Lower leg skin (tissue), 3 donors: ENCODE measurements around the gene ING5.

Source experiments
- POLR2A ChIP-seq, 2 donors: fragments of 450-650 bp; IDR thresholded peaks; one replicate each; pipeline ENCODE4 v1.6.1; 2016 to 2017; ENCODE audit warnings: antibody characterized with exemption in 2 of 2, mild to moderate bottlenecking in 1 of 2, moderate library complexity in 1 of 2
- TF ChIP-seq, protein P1 (sequence below), 3 donors: fragments of 450-650 bp; IDR thresholded peaks; one replicate each; pipeline ENCODE4 v1.5.1; 2016; ENCODE audit warnings: antibody characterized with exemption in 3 of 3, mild to moderate bottlenecking in 3 of 3, moderate library complexity in 2 of 3

DNA sequence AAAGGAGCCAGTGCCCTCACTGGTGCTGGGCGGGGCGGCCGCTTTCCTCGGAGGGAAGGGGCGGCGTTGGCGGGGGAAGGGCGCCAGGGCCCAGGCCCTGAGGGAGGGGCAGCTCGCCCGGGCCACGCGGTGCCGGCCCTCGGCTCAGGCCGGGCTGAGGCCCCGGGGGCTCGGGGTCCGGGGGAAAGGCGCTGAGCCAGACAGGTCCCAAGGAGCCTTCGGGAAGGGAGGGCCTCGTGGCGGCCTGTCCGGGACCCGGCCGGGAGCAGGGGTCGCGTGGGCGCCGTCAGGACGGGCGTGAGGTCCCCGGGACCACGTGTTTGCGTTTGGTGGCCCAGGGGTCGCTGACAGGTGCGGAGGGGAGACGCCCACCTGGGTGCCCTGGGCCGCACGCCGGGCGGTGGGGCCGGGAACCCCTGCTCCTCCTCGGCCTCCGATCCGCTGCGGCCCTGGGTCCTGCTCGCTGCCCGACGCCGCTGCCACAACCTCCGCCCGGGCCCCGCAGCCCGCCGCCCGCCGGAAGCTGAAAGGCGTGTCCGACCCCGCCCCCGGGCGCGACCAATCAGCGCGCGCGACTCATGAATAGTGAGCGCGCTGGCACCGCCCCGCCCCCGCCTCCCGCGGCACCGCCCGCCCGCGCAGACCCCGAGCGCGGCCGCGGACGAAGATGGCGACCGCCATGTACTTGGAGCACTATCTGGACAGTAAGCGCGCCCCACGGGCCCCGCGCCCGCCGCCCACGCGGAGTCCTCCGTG is at the start of gene ING5:
- no peak for TF ChIP-seq POLR2A (IDR thresholded peaks at IDR 0.05)
- TF ChIP-seq, protein P1, sequence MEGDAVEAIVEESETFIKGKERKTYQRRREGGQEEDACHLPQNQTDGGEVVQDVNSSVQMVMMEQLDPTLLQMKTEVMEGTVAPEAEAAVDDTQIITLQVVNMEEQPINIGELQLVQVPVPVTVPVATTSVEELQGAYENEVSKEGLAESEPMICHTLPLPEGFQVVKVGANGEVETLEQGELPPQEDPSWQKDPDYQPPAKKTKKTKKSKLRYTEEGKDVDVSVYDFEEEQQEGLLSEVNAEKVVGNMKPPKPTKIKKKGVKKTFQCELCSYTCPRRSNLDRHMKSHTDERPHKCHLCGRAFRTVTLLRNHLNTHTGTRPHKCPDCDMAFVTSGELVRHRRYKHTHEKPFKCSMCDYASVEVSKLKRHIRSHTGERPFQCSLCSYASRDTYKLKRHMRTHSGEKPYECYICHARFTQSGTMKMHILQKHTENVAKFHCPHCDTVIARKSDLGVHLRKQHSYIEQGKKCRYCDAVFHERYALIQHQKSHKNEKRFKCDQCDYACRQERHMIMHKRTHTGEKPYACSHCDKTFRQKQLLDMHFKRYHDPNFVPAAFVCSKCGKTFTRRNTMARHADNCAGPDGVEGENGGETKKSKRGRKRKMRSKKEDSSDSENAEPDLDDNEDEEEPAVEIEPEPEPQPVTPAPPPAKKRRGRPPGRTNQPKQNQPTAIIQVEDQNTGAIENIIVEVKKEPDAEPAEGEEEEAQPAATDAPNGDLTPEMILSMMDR (IDR thresholded peaks at IDR 0.05) = no peak
